IMR-90 (cell line): Measurements from ENCODE around the gene MICAL2. TPM values are rescaled to one million over a fixed set of nuclear protein-coding genes. Genes with fewer than 3 reads are reported as not detected.
A peak's percentile ranks its signal among the peaks of the same experiment; 100 is the strongest.

Source experiments
- ATAC-seq: fragments of 200-7000 bp; cut with Tn5 transposase; 2 replicates; pipeline ENCODE4 v1.9.1; 2020; ENCODE audit warnings: low read depth, mild to moderate bottlenecking, moderate library complexity
- BruUV-seq: library from RNA; stranded (reverse); fragments of 400-500 nt; replicated peaks from 2 replicates; lab custom pipeline; 2021; lab: Mats Ljungman, UMichigan
- CTCF ChIA-PET: fragments of 300-600 bp; formaldehyde crosslinking; extraction: SDS; loops from one replicate; lab custom pipeline; 2021; ENCODE audit warnings: antibody characterized with exemption; lab: Yijun Ruan, JAX
- POLR2A ChIA-PET: fragments of 300-600 bp; sonication (Branson Sonifier 250); formaldehyde crosslinking; loops from one replicate; lab custom pipeline; 2022; ENCODE audit warnings: antibody characterized with exemption; ENCODE audit not compliant: unreplicated experiment; lab: Charles Lee
- DNase-seq: peaks from one replicate; pipeline ENCODE4 v3.0.0; 2013
- H2AFZ ChIP-seq: replicated peaks from 2 replicates; pipeline ENCODE3; 2013; ENCODE audit warnings: low read length, mild to moderate bottlenecking; ENCODE audit not compliant: poor library complexity
- H2AK5ac ChIP-seq: 2 replicates; pipeline ENCODE4 v1.6.1; 2013; ENCODE audit warnings: low read depth, low read length, inconsistent platforms
- H2AK9ac ChIP-seq: replicated peaks from 2 replicates; pipeline ENCODE3; 2013; ENCODE audit warnings: mild to moderate bottlenecking, low read depth, low read length, moderate library complexity; ENCODE audit not compliant: poor library complexity
- H2BK120ac ChIP-seq: 2 replicates; pipeline ENCODE4 v1.6.1; 2013; ENCODE audit warnings: low read depth, low read length, inconsistent platforms
- H2BK15ac ChIP-seq: 3 replicates; pipeline ENCODE4 v1.6.1; 2013; ENCODE audit warnings: low read depth, low read length, inconsistent platforms
- H2BK20ac ChIP-seq: 2 replicates; pipeline ENCODE4 v1.6.1; 2013; ENCODE audit warnings: low read depth, mild to moderate bottlenecking, inconsistent platforms, low read length, moderate library complexity
- H2BK5ac ChIP-seq: 2 replicates; pipeline ENCODE4 v1.6.1; 2013; ENCODE audit warnings: mild to moderate bottlenecking, low read depth, low read length, inconsistent platforms; ENCODE audit not compliant: poor library complexity, severe bottlenecking
- H3K14ac ChIP-seq: replicated peaks from 2 replicates; pipeline ENCODE4 v1.6.1; 2013; ENCODE audit warnings: low read depth, low read length, inconsistent platforms
- H3K18ac ChIP-seq: 2 replicates; pipeline ENCODE4 v1.6.1; 2013; ENCODE audit warnings: low read depth, low read length, control low read depth
- H3K23ac ChIP-seq: 2 replicates; pipeline ENCODE4 v1.6.1; 2013; ENCODE audit warnings: low read depth, low read length, inconsistent platforms
- H3K27ac ChIP-seq: 2 replicates; pipeline ENCODE4 v1.5.1; 2013; ENCODE audit warnings: mild to moderate bottlenecking, control low read depth, low read length; ENCODE audit not compliant: insufficient read depth
- H3K27me3 ChIP-seq: 2 replicates; pipeline ENCODE4 v1.6.1; 2013; ENCODE audit warnings: low read length; ENCODE audit not compliant: control insufficient read depth, insufficient read depth
- H3K36me3 ChIP-seq: 2 replicates; pipeline ENCODE4 v1.6.1; 2013; ENCODE audit warnings: low read length, mixed read lengths; ENCODE audit not compliant: control insufficient read depth, insufficient read depth
- H3K4ac ChIP-seq: 2 replicates; pipeline ENCODE4 v1.6.1; 2013; ENCODE audit warnings: low read depth, low read length, inconsistent platforms
- H3K4me1 ChIP-seq: 2 replicates; pipeline ENCODE4 v1.6.1; 2013; ENCODE audit warnings: low read length, mixed read lengths; ENCODE audit not compliant: control insufficient read depth, insufficient read depth
- H3K4me2 ChIP-seq: 2 replicates; pipeline ENCODE4 v1.6.1; 2013; ENCODE audit warnings: low read depth, mild to moderate bottlenecking, control low read depth, low read length, moderate library complexity
- H3K4me3 ChIP-seq: 2 replicates; pipeline ENCODE4 v1.5.1; 2013; ENCODE audit warnings: low read depth, mild to moderate bottlenecking, control low read depth, low read length, moderate library complexity; ENCODE audit not compliant: insufficient read depth
- H3K56ac ChIP-seq: 2 replicates; pipeline ENCODE4 v1.6.1; 2013; ENCODE audit warnings: low read length, inconsistent platforms; ENCODE audit not compliant: insufficient read depth; ENCODE audit errors: extremely low read depth
- H3K79me1 ChIP-seq, 2 experiments: 2 replicates each; pipeline ENCODE4 v1.6.1; 2013; ENCODE audit warnings: low read length in 2 of 2, inconsistent platforms in 1 of 2, low read depth in 1 of 2
- H3K9ac ChIP-seq: 2 replicates; pipeline ENCODE4 v1.6.1; 2013; ENCODE audit warnings: low read depth, low read length, control low read depth
- H3K9me1 ChIP-seq: 2 replicates; pipeline ENCODE4 v1.6.1; 2013; ENCODE audit warnings: low read length, inconsistent platforms; ENCODE audit not compliant: insufficient read depth
- H3K9me3 ChIP-seq: 2 replicates; pipeline ENCODE4 v1.6.1; 2013; ENCODE audit warnings: low read length; ENCODE audit not compliant: control insufficient read depth, insufficient read depth
- H4K20me1 ChIP-seq: 2 replicates; pipeline ENCODE4 v1.6.1; 2013; ENCODE audit warnings: low read length, inconsistent platforms; ENCODE audit not compliant: insufficient read depth
- H4K5ac ChIP-seq: 2 replicates; pipeline ENCODE4 v1.6.1; 2013; ENCODE audit warnings: mild to moderate bottlenecking, low read depth, low read length, control low read depth
- H4K8ac ChIP-seq, 2 experiments: 2 replicates each; pipeline ENCODE4 v1.6.1; 2013; ENCODE audit warnings: low read depth in 2 of 2, low read length in 2 of 2, control low read depth in 1 of 2, inconsistent platforms in 1 of 2
- H4K91ac ChIP-seq: 2 replicates; pipeline ENCODE4 v1.6.1; 2013; ENCODE audit warnings: low read depth, low read length, inconsistent platforms; ENCODE audit not compliant: insufficient read depth
- BHLHE40 ChIP-seq: fragments of 150-350 bp; IDR thresholded peaks from 2 replicates; pipeline ENCODE4 v1.6.1; 2016; ENCODE audit warnings: mild to moderate bottlenecking, low read depth, low read length
- CEBPB ChIP-seq: IDR thresholded peaks from 2 replicates; pipeline ENCODE4 v1.6.1; 2012; ENCODE audit warnings: low read depth, low read length, improper control_type of control experiment
- CHD1 ChIP-seq: IDR thresholded peaks from 2 replicates; pipeline ENCODE4 v1.6.1; 2012; ENCODE audit warnings: low read depth, low read length, improper control_type of control experiment
- MAFK ChIP-seq: IDR thresholded peaks from 2 replicates; pipeline ENCODE4 v1.6.1; 2012; ENCODE audit warnings: low read depth, low read length, improper control_type of control experiment
- MXI1 ChIP-seq: IDR thresholded peaks from 2 replicates; pipeline ENCODE4 v1.6.1; 2012; ENCODE audit warnings: low read depth, mild to moderate bottlenecking, low read length, moderate library complexity, borderline replicate concordance
- NFE2L2 ChIP-seq: fragments of 150-350 bp; IDR thresholded peaks from 2 replicates; pipeline ENCODE4 v1.6.1; 2016; ENCODE audit warnings: low read depth, mild to moderate bottlenecking, low read length
- POLR2A ChIP-seq: IDR thresholded peaks from 2 replicates; pipeline ENCODE4 v1.6.1; 2012; ENCODE audit warnings: mild to moderate bottlenecking, low read depth, low read length
- RFX5 ChIP-seq: IDR thresholded peaks from 2 replicates; pipeline ENCODE4 v1.8.0; 2012; ENCODE audit warnings: low read depth, mild to moderate bottlenecking, low read length, moderate library complexity
- SMC3 ChIP-seq: fragments of 150-350 bp; IDR thresholded peaks from 2 replicates; pipeline ENCODE4 v1.6.1; 2016; ENCODE audit warnings: low read depth, mild to moderate bottlenecking, antibody characterized with exemption, low read length, moderate library complexity
- WGBS, 2 experiments: methylation state at CpG; one replicate each; pipeline versions ENCODE4 v1.1.5 to v1.1.7; 2013; ENCODE audit warnings: missing lambda C conversion rate in 2 of 2; ENCODE audit not compliant: insufficient read length in 1 of 2; ENCODE audit errors: extremely low coverage in 2 of 2; 5-methylcytosine and 5-hydroxymethylcytosine counted together
- dilution Hi-C: fragments of 300-500 bp; cut with HindIII; formaldehyde crosslinking; loops from one replicate; pipeline ENCODE4 v1.14.3; 2018; ENCODE audit warnings: low sequenced_read_pairs; ENCODE audit not compliant: unreplicated experiment
- in situ Hi-C: fragments of 300-500 bp; cut with MboI; formaldehyde crosslinking; loops from 3 replicates; pipeline ENCODE4 v1.14.3; 2019; ENCODE audit warnings: low sequenced_read_pairs, inconsistent platforms, mixed read lengths
- intact Hi-C: fragments of 100-400 bp; cut with micrococcal nuclease; formaldehyde crosslinking; loops from 2 replicates; pipeline ENCODE4 v1.10.0; 2022
- polyA plus RNA-seq, 3 experiments: library from polyadenylated mRNA; depleted of rRNA; stranded (reverse); fragments of >200 nt; gene quantifications; 2 replicates each; pipeline ENCODE4 v1.2.3, GENCODE V29; 2012; ENCODE audit warnings: low replicate concordance in 1 of 3
- total RNA-seq: library from RNA; depleted of rRNA; stranded (reverse); fragments of >200 nt; gene quantifications from 2 replicates; pipeline ENCODE4 v1.2.3, GENCODE V29; 2012
- TF ChIP-seq, protein P1 (sequence below): fragments of 150-350 bp; IDR thresholded peaks from 2 replicates; pipeline ENCODE4 v1.6.1; 2016; ENCODE audit warnings: low read depth, mild to moderate bottlenecking, low read length, moderate library complexity, borderline replicate concordance
- TF ChIP-seq, protein P2 (sequence below): fragments of 150-350 bp; IDR thresholded peaks from 2 replicates; pipeline ENCODE4 v1.6.1; 2017; ENCODE audit warnings: mild to moderate bottlenecking, antibody characterized with exemption, low read length, low read depth

Gene MICAL2
- total and polyA plus RNA-seq, 2 of the 4 experiments (the other 2 are of a cell fraction), result 170 to 336 TPM

- no peaks in the 10 kb centered on the region for H3K9me3 ChIP-seq
- H3K4ac ChIP-seq, result no peak overlapping the region
- H2AFZ ChIP-seq, result no peak overlapping the region
- H3K27me3 ChIP-seq, result no peaks in the 10 kb centered on the region
- H2BK5ac ChIP-seq, result no peak overlapping the region
- 100% methylated on average over 1 of the region's 4 CpGs; no CpG with 5 or more reads in 1 of the 2 experiments for WGBS, 2 experiments
- ATAC-seq (no peak), DNase-seq (no peak)
- dilution Hi-C loops, result no loop called here
- no TSS peak for BruUV-seq
- H3K9ac ChIP-seq, result no peak overlapping the region
- H3K27ac ChIP-seq, result no peak overlapping the region
- no peak overlapping the region for H3K14ac ChIP-seq
- no peak overlapping the region for H3K4me3 ChIP-seq
- no peak overlapping the region for H3K18ac ChIP-seq
- peak overlapping the region; percentile 73 for H2AK5ac ChIP-seq
- ChIA-PET CTCF (no interaction called here), POLR2A (no interaction called here)
- H2AK9ac ChIP-seq, result peak overlapping the region; percentile 44
- peak overlapping the region; percentile 83; the same call in 1 of the 2 replicates for H2BK20ac ChIP-seq
- H4K20me1 ChIP-seq, result no peaks in the 10 kb centered on the region
- H4K8ac ChIP-seq, result no peak overlapping the region
- H2BK15ac ChIP-seq, result 0 out of 3 replicates have a peak overlapping the region, but pooled peaks have one; percentile 42
- H4K91ac ChIP-seq, result no peak overlapping the region
- H4K5ac ChIP-seq, result no peak overlapping the region
- H3K79me1 ChIP-seq, result peaks cover 0 to 39% of the 10 kb centered on the region in 2 experiments; a peak in 2 of 4 replicates
- in situ Hi-C loops, result loop anchor here (25.0 kb wide), 1 partner anchor 1484 kb away; no protein-coding TSS in a partner anchor
- TF ChIP-seq, protein P1, sequence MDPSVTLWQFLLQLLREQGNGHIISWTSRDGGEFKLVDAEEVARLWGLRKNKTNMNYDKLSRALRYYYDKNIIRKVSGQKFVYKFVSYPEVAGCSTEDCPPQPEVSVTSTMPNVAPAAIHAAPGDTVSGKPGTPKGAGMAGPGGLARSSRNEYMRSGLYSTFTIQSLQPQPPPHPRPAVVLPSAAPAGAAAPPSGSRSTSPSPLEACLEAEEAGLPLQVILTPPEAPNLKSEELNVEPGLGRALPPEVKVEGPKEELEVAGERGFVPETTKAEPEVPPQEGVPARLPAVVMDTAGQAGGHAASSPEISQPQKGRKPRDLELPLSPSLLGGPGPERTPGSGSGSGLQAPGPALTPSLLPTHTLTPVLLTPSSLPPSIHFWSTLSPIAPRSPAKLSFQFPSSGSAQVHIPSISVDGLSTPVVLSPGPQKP, result no peak
- TF ChIP-seq CEBPB (no peak), CHD1 (no peak), SMC3 (no peak), NFE2L2 (no peak), RFX5 (no peak), MAFK (no peak), BHLHE40 (no peak), POLR2A (no peak), MXI1 (no peak)
- TF ChIP-seq, protein P2, sequence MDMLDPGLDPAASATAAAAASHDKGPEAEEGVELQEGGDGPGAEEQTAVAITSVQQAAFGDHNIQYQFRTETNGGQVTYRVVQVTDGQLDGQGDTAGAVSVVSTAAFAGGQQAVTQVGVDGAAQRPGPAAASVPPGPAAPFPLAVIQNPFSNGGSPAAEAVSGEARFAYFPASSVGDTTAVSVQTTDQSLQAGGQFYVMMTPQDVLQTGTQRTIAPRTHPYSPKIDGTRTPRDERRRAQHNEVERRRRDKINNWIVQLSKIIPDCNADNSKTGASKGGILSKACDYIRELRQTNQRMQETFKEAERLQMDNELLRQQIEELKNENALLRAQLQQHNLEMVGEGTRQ, result no peak
- H3K9me1 ChIP-seq, result peaks cover 60% of the 10 kb centered on the region
- H2BK120ac ChIP-seq, result peak overlapping the region; percentile 30; the same call in 1 of the 2 replicates
- peaks cover 28% of the 10 kb centered on the region for H3K4me1 ChIP-seq
- no peak overlapping the region for H3K4me2 ChIP-seq
- intact Hi-C loops, result no loop called here
- H3K36me3 ChIP-seq, result no peaks in the 10 kb centered on the region
- no peak overlapping the region for H3K23ac ChIP-seq
- no peak overlapping the region for H3K56ac ChIP-seq
Observed at GRCh38 chr11:12271241-12271640, 160.9 kb downstream of the MICAL2 start.
